Osteocyte (in vitro differentiated cells): ENCODE results near the gene L3MBTL2. TPM values are rescaled to one million over a fixed set of nuclear protein-coding genes. Genes with fewer than 3 reads are reported as not detected.

ENCODE experiments used
- DNase-seq: peaks from one replicate; pipeline ENCODE4 v3.0.0; 2021; ENCODE audit warnings: mixed read lengths; ENCODE audit not compliant: unreplicated experiment; ENCODE audit errors: extremely low spot score
- H3K27ac Mint-ChIP-seq: one replicate; pipeline ENCODE4 v1.8.0; 2021; ENCODE audit warnings: mild to moderate bottlenecking, mixed read lengths; ENCODE audit not compliant: unreplicated experiment
- H3K27me3 Mint-ChIP-seq: one replicate; pipeline ENCODE4 v1.8.0; 2021; ENCODE audit warnings: mixed read lengths; ENCODE audit not compliant: unreplicated experiment
- H3K36me3 Mint-ChIP-seq: one replicate; pipeline ENCODE4 v1.8.0; 2021; ENCODE audit warnings: mixed read lengths; ENCODE audit not compliant: unreplicated experiment
- H3K4me1 Mint-ChIP-seq: one replicate; pipeline ENCODE4 v1.8.0; 2021; ENCODE audit warnings: mixed read lengths; ENCODE audit not compliant: unreplicated experiment
- H3K4me3 Mint-ChIP-seq: one replicate; pipeline ENCODE4 v1.8.0; 2021; ENCODE audit warnings: mild to moderate bottlenecking, moderate library complexity, mixed read lengths; ENCODE audit not compliant: unreplicated experiment
- H3K9me3 Mint-ChIP-seq: one replicate; pipeline ENCODE4 v1.8.0; 2021; ENCODE audit warnings: mixed read lengths; ENCODE audit not compliant: unreplicated experiment
- total RNA-seq: library from RNA; stranded (reverse); gene quantifications from 2 replicates; pipeline ENCODE4 v1.2.1, GENCODE V29; 2021
- TF ChIP-seq, protein P1 (sequence below): fragments of 200-600 bp; sonication (generic); IDR thresholded peaks from 2 replicates; pipeline ENCODE4 v1.5.0; 2021; ENCODE audit warnings: antibody characterized with exemption, mild to moderate bottlenecking, moderate library complexity

The L3MBTL2 gene
- total RNA-seq, 1 donor from 2014 or later: 25.9 TPM

DNA sequence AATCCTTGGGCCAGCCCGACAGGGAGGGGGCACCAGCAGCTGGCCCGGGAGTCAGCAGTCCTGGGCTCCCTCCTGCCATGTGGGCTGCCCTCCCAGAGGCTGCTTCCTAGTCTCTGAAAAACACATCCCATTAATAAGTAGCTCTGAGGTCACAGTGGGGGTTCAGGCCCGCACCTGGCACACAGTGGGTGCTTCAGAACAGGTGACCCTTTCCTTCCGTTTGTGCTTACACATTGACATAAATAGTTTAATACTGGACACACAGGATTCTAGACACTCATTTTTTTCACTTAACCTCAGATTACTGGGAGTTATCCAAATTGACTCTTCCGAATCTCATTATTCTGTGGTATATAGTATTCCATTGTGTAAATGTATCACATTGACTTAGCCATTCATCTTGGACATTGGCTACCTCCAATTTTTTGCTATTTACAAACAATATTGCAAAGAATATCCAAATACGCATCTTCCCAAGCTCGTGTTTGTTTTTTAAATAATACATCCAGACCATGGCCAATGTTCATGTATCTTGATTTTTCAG lies 36.1 kb downstream of the L3MBTL2 start:
- no peak for DNase-seq
- no peaks in the 10 kb centered on the region for H3K9me3 Mint-ChIP-seq
- H3K36me3 Mint-ChIP-seq: no peaks in the 10 kb centered on the region
- H3K27me3 Mint-ChIP-seq: no peaks in the 10 kb centered on the region
- peaks cover 4% of the 10 kb centered on the region for H3K4me1 Mint-ChIP-seq
- H3K27ac Mint-ChIP-seq: no peak overlapping the region
- TF ChIP-seq, protein P1, sequence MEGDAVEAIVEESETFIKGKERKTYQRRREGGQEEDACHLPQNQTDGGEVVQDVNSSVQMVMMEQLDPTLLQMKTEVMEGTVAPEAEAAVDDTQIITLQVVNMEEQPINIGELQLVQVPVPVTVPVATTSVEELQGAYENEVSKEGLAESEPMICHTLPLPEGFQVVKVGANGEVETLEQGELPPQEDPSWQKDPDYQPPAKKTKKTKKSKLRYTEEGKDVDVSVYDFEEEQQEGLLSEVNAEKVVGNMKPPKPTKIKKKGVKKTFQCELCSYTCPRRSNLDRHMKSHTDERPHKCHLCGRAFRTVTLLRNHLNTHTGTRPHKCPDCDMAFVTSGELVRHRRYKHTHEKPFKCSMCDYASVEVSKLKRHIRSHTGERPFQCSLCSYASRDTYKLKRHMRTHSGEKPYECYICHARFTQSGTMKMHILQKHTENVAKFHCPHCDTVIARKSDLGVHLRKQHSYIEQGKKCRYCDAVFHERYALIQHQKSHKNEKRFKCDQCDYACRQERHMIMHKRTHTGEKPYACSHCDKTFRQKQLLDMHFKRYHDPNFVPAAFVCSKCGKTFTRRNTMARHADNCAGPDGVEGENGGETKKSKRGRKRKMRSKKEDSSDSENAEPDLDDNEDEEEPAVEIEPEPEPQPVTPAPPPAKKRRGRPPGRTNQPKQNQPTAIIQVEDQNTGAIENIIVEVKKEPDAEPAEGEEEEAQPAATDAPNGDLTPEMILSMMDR: no peak
- no peak overlapping the region for H3K4me3 Mint-ChIP-seq

DNA sequence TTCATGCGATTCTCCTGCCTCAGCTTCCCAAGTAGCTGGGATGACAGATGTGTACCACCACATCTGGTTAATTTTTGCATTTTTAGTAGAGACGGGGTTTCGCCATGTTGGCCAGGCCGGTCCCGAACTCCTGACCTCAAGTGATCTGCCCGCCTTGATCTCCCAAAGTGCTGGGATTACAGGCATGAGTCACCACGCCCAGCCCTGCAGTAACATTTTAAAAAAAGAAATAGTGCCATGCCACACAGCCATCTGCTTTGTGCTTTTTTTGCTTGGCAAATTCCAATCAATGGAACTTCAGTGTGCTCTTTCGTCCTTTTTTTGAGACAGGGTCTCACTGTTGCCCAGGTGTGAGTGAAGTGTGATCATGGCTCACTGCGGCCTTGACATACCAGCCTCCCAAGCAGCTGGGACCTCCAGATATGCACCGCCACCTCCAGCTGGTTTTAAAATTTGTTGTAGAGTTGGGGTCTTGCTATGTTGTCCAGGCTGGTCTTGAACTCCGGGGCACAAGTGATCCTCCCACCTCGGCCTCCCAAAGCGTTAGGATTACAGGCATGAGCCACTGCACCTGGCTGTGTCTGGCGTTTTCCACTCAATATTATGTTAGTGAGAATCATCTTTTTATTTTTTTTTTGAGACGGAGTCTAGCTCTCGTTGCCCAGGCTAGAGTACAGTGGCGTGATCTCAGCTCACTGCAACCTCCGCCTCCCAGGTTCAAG lies 37.4 kb downstream of the L3MBTL2 start:
- Mint-ChIP-seq H3K4me1 (peaks cover 1% of the 10 kb centered on the region), H3K27ac (no peak overlapping the region), H3K9me3 (no peaks in the 10 kb centered on the region), H3K36me3 (peaks cover 2% of the 10 kb centered on the region), H3K27me3 (no peaks in the 10 kb centered on the region), H3K4me3 (no peak overlapping the region)
- TF ChIP-seq, protein P1: no peak
- DNase-seq: no peak

DNA sequence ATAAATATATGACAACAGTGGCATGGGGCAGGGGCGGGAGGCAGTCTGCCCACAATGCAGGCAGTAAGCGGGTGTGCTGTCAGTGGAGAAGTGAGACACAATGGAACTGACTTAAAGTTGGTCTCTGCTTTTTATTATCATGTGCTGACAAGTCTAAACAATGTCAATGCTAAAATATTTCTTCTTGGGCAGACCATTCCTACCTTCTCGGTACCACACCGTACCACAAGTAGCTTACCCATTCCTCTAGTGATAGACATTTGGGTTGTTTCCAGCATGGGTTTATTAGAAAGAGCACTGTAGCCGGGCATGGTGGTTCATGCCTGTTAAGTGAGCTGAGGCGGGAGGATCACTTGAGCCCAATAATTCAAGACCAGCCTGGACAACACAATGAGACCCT lies 38.2 kb downstream of the L3MBTL2 start:
- peaks cover 1% of the 10 kb centered on the region for H3K4me1 Mint-ChIP-seq
- no peaks in the 10 kb centered on the region for H3K9me3 Mint-ChIP-seq
- no peak overlapping the region for H3K4me3 Mint-ChIP-seq
- TF ChIP-seq, protein P1: no peak
- no peak for DNase-seq
- no peak overlapping the region for H3K27ac Mint-ChIP-seq
- no peaks in the 10 kb centered on the region for H3K27me3 Mint-ChIP-seq
- H3K36me3 Mint-ChIP-seq: peaks cover 6% of the 10 kb centered on the region

DNA sequence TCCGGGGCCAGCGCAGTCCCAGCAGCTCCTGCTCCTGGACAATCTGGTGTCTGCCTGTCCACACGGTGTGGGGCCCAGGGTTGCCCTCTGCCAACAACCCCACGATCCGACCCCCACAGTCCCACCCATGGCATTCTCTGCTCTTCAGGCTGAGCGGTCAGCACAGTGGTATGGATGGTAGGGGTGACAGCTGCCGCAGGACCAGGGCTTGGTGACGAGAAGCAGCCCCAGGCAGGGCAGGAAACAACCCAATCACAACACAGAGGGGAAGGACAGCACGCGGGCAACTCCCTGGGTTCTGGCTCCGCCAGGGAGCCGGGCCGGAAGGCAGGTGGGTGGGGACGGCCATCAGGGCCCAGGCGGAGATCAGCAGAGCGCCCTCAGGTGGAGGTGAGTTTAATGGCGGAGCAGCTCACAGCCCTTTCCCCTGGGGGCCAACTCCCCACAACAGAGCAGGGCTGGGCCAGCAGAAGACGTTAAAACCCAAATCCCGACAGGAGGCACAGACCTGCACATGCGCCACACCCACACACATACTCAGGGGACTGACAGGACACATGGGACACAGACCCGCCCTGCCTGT lies 40.9 kb downstream of the L3MBTL2 start:
- no peaks in the 10 kb centered on the region for H3K27me3 Mint-ChIP-seq
- H3K27ac Mint-ChIP-seq: no peak overlapping the region
- TF ChIP-seq, protein P1: no peak
- no peaks in the 10 kb centered on the region for H3K9me3 Mint-ChIP-seq
- no peaks in the 10 kb centered on the region for H3K4me1 Mint-ChIP-seq
- no peak overlapping the region for H3K4me3 Mint-ChIP-seq
- peaks cover 16% of the 10 kb centered on the region for H3K36me3 Mint-ChIP-seq
- DNase-seq: no peak

DNA sequence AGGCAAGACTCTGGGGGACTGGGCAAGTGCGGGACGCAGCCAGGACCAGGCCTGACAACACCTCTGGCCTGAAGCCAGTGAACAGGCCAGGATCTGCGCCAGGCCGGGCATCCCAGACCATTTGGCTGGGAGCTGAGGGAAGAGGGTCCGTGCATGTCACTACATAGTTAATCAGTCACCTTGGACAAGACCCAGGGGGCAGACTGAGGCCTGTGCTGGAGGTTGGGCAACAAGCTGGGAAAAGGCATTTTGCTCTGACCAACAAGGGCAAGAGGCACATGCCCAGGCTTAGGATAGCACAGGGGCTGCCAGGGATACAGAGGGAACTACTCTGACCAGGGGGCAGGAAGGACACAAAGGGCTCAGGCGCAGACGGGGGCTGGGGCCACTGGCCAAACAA lies 42.6 kb downstream of the L3MBTL2 start:
- Mint-ChIP-seq H3K36me3 (peaks cover 25% of the 10 kb centered on the region), H3K27ac (no peak overlapping the region)

More for the DNA sequence above, 42.6 kb downstream of the L3MBTL2 start:
- H3K9me3 Mint-ChIP-seq: no peaks in the 10 kb centered on the region
- DNase-seq: no peak
- H3K4me3 Mint-ChIP-seq: no peak overlapping the region
- H3K27me3 Mint-ChIP-seq: no peaks in the 10 kb centered on the region
- H3K4me1 Mint-ChIP-seq: no peaks in the 10 kb centered on the region
- TF ChIP-seq, protein P1: no peak
